Measurements from ENCODE around the gene CD180.

CD180 gene

DNA sequence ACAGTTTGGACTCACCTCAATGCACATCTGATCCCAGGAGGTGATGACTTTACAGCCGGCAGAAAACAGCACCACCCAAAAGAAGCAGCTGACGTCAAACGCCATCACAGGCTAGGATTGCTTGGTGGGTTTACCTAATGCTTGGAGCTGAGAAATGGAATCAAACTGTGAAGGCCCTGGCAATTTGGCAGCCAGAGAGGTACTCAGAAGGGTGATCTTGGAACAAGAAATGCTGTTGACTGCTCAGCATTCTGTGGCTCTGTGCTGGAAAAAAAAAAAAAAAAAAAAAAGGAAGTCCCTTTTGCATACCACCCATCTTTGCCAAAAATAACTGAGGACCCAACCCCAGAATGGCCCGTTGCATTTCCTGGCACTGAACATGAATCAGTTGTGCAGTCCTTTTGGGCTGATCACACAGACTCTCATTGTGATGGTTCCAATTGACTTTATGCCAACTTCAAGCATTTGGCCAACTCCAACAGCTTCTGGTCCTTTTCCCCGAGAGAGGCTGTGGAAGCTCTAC lies at the start of gene CD180:
CD180 (minus strand) TSS at position 263 of the 523 bp plus-strand sequence; CDS start at position 105, 158 bp downstream.
- no peak for DNase-seq

DNA sequence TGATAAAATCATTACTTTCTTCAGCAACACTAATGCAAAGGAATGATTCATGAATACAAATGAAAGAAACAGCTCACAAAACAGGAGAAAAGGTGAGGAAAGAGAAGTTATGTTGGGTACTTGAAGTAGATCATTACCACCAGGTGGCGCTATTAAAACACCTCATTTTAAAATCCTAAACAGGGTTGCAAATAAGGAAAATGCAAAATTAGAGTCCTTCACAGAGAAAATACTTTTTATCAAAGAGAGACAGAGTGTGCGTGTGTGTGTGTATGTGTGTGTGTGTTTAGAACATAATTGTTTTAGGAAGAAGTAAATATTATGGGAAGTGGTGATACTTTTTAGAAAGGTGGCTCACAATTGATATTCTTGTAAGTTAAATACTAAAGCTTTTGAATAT lies 49.5 kb upstream of the CD180 start:
- peak; percentile 62 for DNase-seq

DNA sequence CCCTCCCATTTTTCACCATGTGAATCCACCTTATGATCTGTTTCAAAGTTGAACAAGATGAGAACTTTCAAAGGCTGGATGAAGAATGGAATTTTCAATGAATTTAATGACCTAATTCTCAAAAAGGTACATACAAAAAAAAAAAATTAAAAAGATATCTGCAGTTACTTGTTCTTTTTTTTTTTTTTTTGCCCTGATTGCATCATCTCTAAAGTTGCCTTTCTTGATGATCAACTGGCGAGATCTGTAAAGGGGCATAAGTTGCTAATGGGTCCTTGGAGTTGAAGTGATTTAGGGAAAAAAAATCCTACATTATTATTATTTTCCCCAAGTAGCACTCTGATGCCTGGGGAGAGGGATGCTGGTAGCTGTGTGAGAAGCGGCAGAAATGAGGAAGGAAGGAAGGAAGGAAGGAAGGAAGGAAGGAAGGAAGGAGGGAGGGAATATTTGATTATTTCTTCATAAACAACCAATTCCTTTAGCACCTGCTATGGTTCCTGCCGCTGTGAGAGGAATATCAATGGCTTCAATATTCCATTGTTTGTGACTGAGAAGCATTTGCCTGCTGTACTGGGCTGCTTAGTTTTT lies 48.8 kb upstream of the CD180 start:
- DNase-seq, result no peak

DNA sequence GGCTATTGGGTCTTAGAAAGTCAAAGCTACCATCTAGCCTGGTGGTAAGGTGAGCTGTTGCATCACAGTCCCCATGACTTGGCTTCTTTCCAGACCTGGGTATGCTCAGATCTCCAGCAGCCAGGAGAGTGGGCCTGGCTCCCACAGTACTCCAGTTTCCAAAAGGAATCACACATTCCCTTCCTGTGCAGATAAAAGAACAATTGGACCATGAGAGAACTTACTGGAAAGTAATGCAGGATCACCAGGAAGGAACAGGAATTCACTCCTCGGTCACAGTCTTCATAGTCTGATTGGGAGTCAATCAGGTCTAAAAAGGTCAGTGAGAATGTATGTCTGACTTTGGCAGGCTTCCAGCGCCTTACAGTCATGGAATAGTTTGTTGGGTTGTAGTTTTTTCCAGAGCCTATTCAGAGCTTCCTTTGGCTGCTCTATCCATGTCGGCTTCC lies 47.8 kb upstream of the CD180 start:
- peak; percentile 36 for DNase-seq

DNA sequence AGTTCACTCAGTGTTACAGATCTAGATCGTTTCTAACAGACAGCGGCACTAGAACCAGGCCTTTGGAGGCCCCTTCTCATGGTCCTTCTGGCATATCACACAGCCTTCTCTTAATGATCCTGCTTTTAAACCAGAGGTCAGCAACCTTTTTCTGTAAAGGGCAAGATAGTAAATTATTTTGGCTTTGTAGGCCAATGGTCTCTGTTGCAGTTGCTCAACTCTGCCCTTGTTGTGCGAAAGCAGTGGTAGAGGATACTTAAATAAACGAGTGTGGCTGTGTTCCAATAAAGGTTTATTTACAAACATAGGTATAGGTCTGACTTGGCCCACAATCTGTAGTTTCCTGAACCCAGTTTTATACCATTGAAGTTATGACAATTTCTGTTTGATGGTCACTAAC lies 47.3 kb upstream of the CD180 start:
- no peak for DNase-seq

DNA sequence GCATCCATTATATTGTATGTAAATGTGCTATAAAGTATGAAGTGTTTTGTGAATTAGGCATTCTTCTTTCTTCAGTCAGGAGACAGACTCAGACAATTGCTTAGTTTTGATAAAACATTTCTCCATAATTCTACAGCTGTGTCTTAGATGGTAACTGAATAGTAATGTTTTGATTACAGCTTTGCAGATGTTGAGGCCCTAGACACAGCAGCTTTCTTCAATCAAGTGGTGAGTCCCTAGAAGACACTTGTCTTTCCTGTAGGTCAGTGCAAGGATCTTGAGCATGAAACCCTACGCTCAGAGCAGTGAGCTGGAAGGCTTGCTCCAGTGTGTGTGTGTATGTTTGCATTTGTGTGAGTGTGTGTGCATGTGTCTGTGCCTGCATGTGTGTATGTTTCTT lies 46.8 kb upstream of the CD180 start:
- no peak for DNase-seq

DNA sequence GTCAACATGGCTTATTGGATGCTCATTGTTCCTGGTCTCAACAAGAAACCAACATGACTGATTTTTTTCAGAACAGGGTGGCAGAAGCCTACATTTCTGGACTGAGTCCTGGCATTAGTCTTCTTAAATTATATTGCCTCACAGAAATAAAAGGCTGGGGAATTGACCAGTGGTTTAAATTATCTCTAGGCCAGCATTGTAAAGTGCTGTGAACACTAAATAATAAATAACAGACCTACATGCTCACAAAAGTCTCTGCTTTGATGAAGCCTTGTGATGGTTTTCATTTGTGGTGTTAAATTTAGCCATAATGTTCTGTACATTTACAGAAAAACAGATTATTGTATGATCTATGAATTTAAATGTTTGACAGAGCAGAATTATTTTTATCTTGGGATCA lies 44.7 kb upstream of the CD180 start:
- no peak for DNase-seq

DNA sequence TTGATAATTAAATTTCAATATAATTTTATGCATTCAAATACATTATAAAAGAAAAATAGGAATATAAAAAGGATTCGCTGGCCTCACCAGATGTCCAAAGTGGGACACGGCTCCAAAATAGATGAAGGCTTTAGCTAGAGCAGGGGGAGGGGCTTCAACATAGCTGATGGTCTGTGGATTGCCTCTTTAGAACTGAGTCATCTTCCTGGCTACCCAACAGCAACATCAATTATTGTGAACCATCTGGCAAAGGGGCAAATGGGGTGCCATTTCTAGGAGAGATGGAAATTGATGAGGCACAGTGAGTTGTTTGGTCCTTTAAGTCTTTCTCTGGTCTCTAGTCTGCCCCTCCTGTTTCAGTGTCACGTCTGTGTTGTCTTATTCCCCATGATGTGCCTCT lies 44.2 kb upstream of the CD180 start:
- DNase-seq, result no peak

DNA sequence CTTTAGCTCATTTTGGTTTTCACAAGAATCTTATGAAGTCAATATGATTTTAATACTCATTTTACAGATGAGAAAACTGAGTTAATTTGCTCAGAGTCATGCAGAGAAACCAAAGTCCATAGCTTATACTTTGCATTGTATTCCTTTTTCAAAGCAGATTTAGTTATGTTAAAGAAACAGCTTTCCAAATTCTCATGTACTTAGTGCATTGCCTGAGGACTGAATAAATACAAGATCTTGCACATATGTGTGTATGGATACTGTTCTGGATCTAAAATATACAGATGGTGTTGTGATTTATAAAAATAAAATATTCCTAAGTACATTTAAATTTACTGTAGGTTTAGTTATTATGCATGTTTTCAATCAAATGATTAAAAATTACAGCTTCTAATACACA lies 43.5 kb upstream of the CD180 start:
- DNase-seq, result no peak

DNA sequence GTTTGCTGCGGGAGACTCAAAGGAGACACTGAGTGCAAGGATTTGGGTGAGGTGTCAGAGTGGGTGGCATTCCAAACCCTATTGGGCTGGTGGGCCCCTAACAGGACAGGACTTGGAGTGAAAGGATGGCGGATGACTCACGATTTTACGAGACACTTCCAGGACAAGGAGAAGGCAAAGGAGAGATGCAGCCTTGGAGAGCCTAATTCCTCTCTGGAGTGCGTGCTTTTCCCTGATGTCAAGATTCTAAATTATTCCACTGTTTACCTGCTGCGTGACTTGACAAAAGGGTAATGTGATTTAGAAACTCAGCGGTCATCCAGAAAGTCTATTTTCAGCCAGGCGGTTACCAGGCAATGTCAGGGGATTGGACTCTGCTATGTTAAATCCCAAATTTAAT lies 41.6 kb upstream of the CD180 start:
- DNase-seq, result no peak

DNA sequence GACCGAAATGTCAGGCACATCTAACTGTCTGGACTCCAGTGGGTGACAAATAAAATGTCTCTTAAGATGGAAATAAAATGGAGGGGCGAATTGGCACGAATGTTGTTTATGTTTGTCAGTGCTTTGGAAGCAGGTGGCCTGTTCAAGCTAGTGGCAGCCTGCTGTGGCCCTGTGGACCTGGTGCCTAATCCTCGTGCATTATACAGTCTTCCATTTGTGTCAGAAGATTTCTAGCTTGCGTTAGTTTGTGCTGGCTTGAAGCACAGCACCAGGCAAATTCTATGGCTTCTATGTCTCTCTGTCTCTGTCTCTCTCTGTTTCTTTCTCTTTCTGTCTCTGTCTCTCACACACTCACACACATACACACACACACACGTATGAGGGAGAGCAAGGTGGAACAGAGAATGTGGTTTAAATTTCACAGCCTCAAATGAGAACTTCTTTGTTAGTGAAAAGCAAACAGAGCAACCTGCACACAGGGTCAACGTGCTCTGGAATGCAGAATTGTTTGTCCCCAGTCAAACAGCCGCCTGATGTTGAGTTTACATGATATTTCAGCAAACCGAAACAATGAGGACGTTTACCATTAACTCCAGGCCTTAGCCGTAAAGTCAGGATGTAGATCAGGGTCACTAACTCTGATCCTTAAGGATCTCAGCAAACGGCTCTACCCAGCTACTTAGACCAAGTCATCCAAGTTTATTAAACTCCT lies 39.0 kb upstream of the CD180 start:
- DNase-seq, result no peak

DNA sequence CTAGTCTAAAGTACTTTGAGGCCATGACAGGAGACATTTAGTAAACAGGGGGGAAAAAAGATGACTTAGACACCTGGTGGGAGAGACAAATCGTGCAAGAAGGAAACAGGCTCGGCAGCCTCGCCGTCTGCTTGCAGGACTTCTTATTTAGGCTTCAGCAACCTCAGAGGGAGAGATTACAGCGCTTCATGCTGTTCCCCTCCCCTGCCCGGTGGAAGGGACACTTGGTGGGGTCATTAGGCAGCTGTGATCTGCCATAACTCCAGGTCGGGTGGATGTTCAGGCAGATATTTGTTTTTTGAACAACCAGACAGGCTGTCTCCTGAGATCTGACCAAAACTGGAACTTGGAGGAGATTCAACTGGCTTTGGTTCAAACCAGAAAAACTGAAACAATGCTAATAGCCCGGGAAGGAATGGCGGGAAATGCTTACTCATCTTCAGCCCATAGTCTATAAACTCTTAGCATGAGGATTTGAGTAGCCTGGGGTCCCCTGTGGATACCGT lies 38.1 kb upstream of the CD180 start:
- DNase-seq, result peak; percentile 55

DNA sequence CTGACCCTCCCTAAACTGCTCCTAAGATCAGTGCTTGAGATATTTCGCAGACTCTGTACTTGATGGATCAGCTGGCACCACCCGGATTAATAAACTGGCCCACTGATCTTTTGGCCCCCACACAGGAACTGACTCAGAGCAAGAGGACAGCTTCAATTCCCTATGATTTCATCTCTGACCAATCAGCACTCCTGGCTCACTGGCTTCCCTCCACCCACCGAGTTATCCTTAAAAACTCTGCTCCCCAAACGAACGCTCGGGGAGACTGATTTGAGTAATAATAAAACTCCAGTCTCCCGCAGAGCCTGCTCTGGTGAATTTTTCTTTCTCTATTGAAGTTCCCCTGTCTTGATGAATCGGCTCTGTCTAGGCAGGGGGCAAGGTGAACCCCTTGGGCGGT lies 36.5 kb upstream of the CD180 start:
- no peak for DNase-seq

DNA sequence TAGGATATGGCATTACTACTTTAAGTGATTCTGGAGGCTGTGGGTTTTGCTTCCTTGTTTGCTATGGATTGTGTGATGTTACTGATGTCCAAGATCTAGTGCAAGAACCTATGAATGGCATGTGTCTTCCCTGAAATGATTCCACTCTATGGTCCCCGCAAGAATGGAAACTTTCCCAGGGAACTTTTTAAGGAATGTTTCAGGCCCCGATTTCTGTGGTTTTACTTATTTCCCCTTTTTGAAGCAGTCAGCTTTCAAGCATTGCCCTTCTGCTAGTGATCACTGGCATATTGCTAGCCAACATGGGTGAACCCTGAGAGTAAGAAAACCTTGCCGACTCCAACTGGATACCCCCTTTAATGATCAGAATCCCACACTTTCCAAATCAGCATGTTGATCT lies 26.6 kb upstream of the CD180 start:
- DNase-seq, result no peak

DNA sequence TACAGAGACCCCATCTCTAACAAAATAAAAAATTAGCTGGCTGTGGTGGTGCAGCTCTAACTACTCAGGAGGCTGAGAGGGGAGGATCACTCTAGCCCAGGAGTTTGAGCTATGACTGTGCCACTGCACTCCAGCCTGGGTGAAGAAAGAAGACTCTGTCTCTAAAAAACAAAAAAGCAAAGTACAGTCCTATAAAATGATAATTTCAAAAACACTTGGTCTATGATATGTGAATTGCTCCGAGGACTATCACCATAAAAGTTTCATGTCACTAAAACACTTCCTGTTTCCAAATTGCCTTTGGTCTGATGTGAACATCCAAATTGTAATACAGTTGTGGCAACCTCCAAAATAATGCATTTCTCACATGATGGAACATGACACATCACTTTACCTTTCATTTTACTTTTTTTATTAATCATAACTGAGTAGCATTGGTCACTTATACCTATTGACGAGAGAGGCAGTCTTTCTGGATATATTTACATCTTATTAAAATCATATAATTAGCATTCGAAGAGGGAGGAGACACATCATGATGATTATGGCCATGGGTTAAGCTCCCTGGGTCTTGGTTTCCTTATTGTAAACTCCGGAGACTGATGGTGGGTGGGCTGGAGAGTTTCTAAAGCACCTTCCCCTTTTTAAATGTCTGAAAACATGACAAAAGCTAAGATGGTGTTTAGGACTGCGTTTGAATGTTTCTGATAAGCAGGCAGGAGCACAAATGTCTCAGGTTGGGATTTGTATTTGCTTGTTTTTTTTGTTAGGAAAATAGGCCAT lies 25.8 kb upstream of the CD180 start:
- no peak for DNase-seq

DNA sequence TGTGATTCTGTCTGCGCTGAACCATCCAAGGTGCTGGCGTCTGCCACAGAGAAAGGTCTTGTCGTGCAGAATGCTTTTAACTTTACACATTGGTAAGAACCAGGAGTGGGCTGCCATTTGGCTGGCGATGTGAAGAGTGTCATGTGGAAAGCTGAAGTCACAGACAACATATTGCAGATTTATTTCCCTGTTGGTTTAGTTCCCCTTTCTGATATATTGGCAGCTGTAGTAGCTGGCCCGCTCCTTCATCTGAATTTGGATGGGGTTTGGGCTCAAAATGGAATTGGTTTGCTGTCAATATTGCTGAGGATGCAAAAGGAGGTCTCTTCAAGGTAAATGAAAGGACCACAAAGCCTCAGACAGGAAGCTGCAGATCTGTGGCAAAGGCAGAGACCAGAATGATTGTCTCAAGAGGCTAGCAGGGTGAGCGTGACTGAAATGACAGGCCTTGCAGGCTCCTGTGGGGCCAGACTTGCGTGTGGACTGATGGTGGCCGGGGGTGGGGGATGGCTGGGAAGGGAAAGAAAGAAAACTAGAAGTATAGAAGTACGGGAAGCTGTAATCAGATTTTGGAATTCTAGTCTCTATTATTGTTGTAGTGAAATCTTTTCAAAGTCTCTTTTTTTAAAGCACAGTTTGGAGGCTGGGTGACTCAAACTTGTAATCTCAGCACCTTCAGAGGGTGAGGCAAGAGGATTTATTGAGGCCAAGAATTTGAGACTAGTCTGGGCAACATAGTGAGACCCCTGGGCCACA lies 25.1 kb upstream of the CD180 start:
- no peak for DNase-seq

DNA sequence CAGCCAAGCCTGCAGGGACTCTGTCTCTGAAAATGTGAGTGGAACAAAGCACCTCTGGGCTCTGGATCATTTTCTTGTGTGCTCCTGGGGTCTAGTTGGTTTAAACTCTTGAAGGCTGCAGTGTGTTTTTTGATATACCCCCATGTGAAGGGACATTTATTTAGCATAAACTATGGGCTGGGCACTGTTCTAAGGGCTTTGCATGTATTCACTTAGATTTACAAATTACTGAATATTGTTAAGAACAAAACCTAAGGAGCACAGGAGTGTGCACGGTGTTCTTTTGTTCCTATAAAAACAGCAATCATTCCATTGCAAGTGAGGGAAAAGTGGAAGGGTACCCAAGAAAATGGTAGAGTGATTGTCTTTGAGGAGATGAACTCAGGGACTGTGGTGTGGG lies 20.0 kb upstream of the CD180 start:
- DNase-seq, result no peak

DNA sequence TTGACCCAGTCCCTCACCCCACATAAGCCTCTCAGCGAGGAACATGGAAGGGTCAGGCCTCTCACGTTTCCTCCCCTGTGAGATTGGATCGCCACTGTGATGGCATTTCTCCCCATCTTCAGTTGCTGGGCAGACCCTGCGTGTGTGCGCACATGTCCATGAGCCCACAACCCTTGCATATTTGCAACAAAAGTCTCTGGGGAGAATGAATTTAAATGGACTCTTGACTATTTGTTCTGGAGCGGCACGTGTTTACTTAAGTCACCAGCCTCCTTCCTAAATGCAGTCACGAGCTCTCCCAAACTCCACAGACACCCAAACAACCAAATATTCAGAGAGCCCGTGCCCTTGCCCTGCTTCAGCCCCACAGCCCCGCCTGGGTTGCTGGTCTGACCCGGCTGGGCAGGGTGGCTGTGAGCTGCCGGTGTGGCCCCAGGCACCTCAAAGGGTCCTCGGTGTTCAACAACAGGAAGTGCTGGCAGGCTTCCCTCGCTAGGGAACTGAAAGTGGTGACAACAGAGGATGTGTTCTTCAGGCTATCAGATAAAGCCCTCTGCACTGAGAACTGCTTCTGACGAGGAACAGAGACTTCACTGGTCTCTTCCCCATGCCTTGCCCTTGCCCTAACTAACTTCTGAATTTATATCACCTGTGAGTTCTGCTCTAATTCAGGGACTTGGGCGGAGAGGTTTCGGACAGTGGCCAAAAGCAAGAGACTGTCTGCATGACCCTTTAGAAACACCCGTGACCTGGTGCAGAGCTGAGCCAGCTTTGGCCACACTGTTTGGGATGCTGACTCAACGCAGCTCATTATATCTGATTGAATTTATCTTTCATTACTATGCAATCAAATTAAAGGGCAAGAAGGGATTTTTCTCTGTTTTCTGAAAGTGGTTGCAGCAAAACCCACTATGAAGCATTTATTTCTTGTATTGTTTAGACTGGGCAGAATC lies 19.2 kb upstream of the CD180 start:
- no peak for DNase-seq

DNA sequence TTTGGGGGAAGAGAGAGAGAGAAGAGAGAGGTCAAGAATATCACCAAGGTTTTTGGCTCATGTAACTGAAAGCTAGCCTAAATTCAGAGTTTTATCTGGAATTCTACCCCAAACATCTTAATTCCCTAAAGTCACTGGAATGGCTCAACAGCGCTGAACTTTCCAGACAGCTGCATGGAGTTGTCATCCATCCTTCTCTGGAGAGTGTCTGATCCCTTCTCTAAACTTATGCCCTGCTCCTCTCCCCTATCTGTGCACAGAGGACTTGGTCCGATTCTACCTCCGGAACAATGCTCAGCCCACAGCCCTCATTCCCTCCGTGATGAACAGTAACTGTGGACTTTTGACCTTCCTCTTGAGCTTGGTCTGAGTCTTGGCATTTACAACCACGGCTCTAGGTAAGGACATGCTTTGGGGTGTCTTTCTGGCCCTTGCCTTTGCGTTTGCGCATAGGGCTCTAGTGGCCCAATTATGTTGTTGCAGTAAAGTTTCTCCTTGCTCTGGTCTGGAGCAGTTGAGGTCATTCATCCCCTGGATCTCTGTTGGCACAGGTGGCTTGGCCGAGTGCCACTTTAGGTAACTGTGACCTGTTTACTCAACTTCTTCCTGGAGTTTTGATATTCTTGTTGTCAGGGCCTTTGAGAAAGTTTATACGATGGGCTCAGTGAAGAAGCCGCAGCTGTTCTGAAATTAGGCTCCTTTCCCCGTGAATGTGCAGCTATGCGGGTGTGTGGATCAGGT lies 18.3 kb upstream of the CD180 start:
- DNase-seq, result no peak

DNA sequence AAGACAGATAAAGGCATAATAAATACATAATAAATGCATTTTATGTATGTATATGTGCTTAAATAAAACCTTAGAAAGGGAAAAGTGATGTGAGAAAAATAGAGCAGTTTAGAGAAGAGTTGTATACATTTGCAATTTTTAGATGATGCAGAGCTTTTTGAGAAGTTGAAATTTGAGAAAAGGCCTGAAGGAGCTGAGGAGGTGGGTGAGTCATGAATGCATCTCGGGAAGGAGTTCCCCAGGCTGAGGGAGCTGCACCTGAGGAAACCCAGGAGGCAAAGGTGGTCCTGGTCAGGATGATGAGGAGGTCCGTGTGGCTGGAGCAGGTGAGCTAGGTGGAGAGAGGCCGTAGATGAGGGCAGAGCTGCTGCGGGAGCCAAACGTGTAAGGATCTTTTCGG lies 17.4 kb upstream of the CD180 start:
- DNase-seq, result no peak

DNA sequence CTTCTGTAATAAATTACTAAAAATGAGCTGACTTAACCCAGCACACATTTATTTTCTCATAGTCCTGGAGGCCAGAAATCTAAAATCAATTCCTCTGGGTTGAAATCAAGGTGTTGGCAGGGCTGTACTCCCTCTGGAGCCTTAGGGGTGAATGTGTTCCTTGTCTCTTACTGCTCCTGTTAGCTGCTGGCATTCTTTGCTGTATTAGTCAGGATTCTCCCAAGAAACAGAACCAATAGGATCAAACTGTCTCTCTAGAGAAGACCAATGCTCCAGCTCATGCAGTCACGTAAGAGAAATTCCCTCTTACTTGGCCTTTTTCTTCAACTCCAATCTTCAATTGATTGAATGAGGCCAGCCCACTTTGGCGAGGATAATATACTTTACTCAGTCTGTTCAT lies 15.3 kb upstream of the CD180 start:
- no peak for DNase-seq

Data from NCI-H1105 treated with DMSO at 0.1 percent for 48 hours (cell line).